Measurements from ENCODE around the gene IL36G.
"Not testable (repeated sequence)": the region's sequence is repeated elsewhere in the genome, so short reads cannot be mapped to it uniquely, and the experiment has no call there.

IL36G gene

GRCh38 chr2:112977559-112978056 lies at the start of gene IL36G:
IL36G (plus strand) TSS chr2:112978006; CDS start chr2:112978639, 633 bp downstream.
- in situ Hi-C loops (cut with HindIII; ENCODE audit: low sequenced_read_pairs) = no loop called here

GRCh38 chr2:112933261-112933660 lies 44.5 kb upstream of the IL36G start:
- in situ Hi-C loops (cut with HindIII; ENCODE audit: low sequenced_read_pairs) = no loop called here

GRCh38 chr2:112934117-112934516 lies 43.7 kb upstream of the IL36G start:
- in situ Hi-C loops (cut with HindIII; ENCODE audit: low sequenced_read_pairs) = not testable (repeated sequence)

- in situ Hi-C loops (cut with HindIII; ENCODE audit: low sequenced_read_pairs) = loop anchor here (5.0 kb wide), 1 partner anchor 60 kb away; no protein-coding TSS in a partner anchor
Observed at GRCh38 chr2:112936927-112937232, 40.9 kb upstream of the IL36G start.

- in situ Hi-C loops (cut with HindIII; ENCODE audit: low sequenced_read_pairs) = loop anchor here (5.0 kb wide), 1 partner anchor 62 kb away; no protein-coding TSS in a partner anchor
Observed at GRCh38 chr2:112938904-112939303, 38.9 kb upstream of the IL36G start.

- in situ Hi-C loops (cut with HindIII; ENCODE audit: low sequenced_read_pairs) = loop anchor here (5.0 kb wide), 1 partner anchor 62 kb away; no protein-coding TSS in a partner anchor
Observed at GRCh38 chr2:112939425-112939824, 38.4 kb upstream of the IL36G start.

- in situ Hi-C loops (cut with HindIII; ENCODE audit: low sequenced_read_pairs) = no loop called here
Observed at GRCh38 chr2:112940859-112941625, 36.8 kb upstream of the IL36G start.

GRCh38 chr2:112941753-112942653 lies 35.8 kb upstream of the IL36G start:
- in situ Hi-C loops (cut with HindIII; ENCODE audit: low sequenced_read_pairs) = no loop called here

GRCh38 chr2:112942654-112943002 lies 35.2 kb upstream of the IL36G start:
- in situ Hi-C loops (cut with HindIII; ENCODE audit: low sequenced_read_pairs) = no loop called here

- in situ Hi-C loops (cut with HindIII; ENCODE audit: low sequenced_read_pairs) = no loop called here
Observed at GRCh38 chr2:112944971-112945370, 32.8 kb upstream of the IL36G start.

- in situ Hi-C loops (cut with HindIII; ENCODE audit: low sequenced_read_pairs) = no loop called here
Observed at GRCh38 chr2:112946086-112946485, 31.7 kb upstream of the IL36G start.

GRCh38 chr2:112947374-112947773 lies 30.4 kb upstream of the IL36G start:
- in situ Hi-C loops (cut with HindIII; ENCODE audit: low sequenced_read_pairs) = no loop called here

- in situ Hi-C loops (cut with HindIII; ENCODE audit: low sequenced_read_pairs) = no loop called here
Observed at GRCh38 chr2:112949456-112949855, 28.4 kb upstream of the IL36G start.

GRCh38 chr2:112954364-112954763 lies 23.4 kb upstream of the IL36G start:
- in situ Hi-C loops (cut with HindIII; ENCODE audit: low sequenced_read_pairs) = no loop called here

GRCh38 chr2:112957511-112957910 lies 20.3 kb upstream of the IL36G start:
- in situ Hi-C loops (cut with HindIII; ENCODE audit: low sequenced_read_pairs) = no loop called here

GRCh38 chr2:112958428-112959108 lies 19.2 kb upstream of the IL36G start:
- in situ Hi-C loops (cut with HindIII; ENCODE audit: low sequenced_read_pairs) = no loop called here

GRCh38 chr2:112959109-112959812 lies 18.5 kb upstream of the IL36G start:
- in situ Hi-C loops (cut with HindIII; ENCODE audit: low sequenced_read_pairs) = no loop called here

- in situ Hi-C loops (cut with HindIII; ENCODE audit: low sequenced_read_pairs) = no loop called here
Observed at GRCh38 chr2:112960230-112960825, 17.5 kb upstream of the IL36G start.

- in situ Hi-C loops (cut with HindIII; ENCODE audit: low sequenced_read_pairs) = no loop called here
Observed at GRCh38 chr2:112962308-112963175, 15.3 kb upstream of the IL36G start.

All from DLD1 (cell line).